ENCODE data around the gene ST6GAL1. TPM values are rescaled to one million over a fixed set of nuclear protein-coding genes. Genes with fewer than 3 reads are reported as not detected.

ST6GAL1 gene
- total and polyA plus RNA-seq, 4 experiments from 2014 or later: 165 to 232 (median 197) TPM

DNA sequence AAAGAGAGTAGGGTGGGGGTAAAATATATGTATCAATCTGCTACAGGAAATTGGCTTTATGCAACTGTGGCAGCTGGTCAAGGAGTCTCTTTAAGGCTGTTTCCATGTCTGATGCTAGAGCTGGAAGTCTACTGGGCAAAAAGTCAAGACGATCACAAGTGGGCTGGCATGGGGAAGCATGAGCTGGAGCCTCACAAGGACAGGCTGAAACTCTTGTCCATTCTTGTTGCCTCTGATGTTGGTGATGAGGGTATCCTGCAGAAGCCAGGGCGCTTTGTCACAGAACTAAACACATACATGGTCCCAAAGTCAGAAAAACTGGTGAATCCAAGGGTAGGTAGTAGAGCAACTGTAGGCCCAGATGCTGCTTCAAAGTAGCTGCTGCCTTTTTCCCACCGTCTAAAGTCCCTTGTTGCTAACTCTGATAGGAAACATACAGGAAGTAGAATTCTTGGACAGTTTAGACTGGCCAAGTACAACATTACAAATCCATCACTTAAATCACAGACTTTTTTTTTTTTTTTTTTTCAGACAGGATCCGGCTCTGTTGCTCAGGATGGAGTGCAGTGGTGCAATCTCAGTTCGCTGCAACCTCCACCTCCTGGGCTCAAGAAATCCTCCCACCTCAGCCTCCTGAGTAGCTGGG, 154.8 kb downstream of the ST6GAL1 start:
- Mint-ChIP-seq H3K27ac (peak overlapping the region in 1 of 7 donors; percentile 16), H3K36me3 (peaks cover 15 to 21% of the 10 kb centered on the region in 2 donors), H3K4me3 (no peak overlapping the region), H3K27me3 (no peaks in the 10 kb centered on the region), H3K4me1 (peaks cover 6 to 19% (median 10%) of the 10 kb centered on the region in 4 donors), H3K9me3 (peaks cover 3 to 40% (median 25%) of the 10 kb centered on the region in 8 donors)
- CTCF ChIA-PET (ENCODE audit: partially characterized antibody): interaction anchor here (1.3 to 1.8 kb wide), 4 partner anchors 28 to 236 kb away, joined by 3 to 6 read pairs (median 4); partner anchors contain the start of gene RPL39L
- no peak for DNase-seq
- peaks cover 14% of the 10 kb centered on the region for H3K4me1 ChIP-seq (ENCODE audit: insufficient read depth, low read length)
- no peaks in the 10 kb centered on the region for H3K9me3 ChIP-seq (ENCODE audit: control insufficient read depth in 1 of 2, low read length in 2 of 2)
- no peak overlapping the region for H3K4me3 ChIP-seq (ENCODE audit: low read length in 2 of 2)
- H3K27ac ChIP-seq (ENCODE audit: low read depth, low read length): no peak overlapping the region
- intact Hi-C loops (cut with micrococcal nuclease): no loop called here
- no peaks in the 10 kb centered on the region for H3K36me3 ChIP-seq (ENCODE audit: insufficient read depth, low read length)
- POLR2A ChIA-PET (ENCODE audit: partially characterized antibody): interaction anchor here (0.7 to 1.3 kb wide), 2 partner anchors 57 to 660 kb away, joined by 3 read pairs; no protein-coding TSS in a partner anchor
- no peaks in the 10 kb centered on the region for H3K27me3 ChIP-seq (ENCODE audit: insufficient read depth, low read length)

GRCh38 chr3:187085933-187086332, 155.6 kb downstream of the ST6GAL1 start:
- H3K27ac Mint-ChIP-seq: no peak overlapping the region
- no peak overlapping the region for H3K4me3 Mint-ChIP-seq
- intact Hi-C loops (cut with micrococcal nuclease): no loop called here
- Histone ChIP-seq H3K4me1 (ENCODE audit: insufficient read depth, low read length) (peaks cover 14% of the 10 kb centered on the region), H3K4me3 (ENCODE audit: low read length in 2 of 2) (no peak overlapping the region), H3K9me3 (ENCODE audit: control insufficient read depth in 1 of 2, low read length in 2 of 2) (no peaks in the 10 kb centered on the region), H3K27me3 (ENCODE audit: insufficient read depth, low read length) (no peaks in the 10 kb centered on the region), H3K27ac (ENCODE audit: low read depth, low read length) (no peak overlapping the region), H3K36me3 (ENCODE audit: insufficient read depth, low read length) (no peaks in the 10 kb centered on the region)
- peaks cover 3 to 46% (median 26%) of the 10 kb centered on the region in 8 donors for H3K9me3 Mint-ChIP-seq
- ChIA-PET CTCF (ENCODE audit: partially characterized antibody) (interaction anchor here (1.6 to 1.8 kb wide), 2 partner anchors 53 to 236 kb away, joined by 5 to 6 read pairs; partner anchors contain the start of gene RPL39L), POLR2A (ENCODE audit: partially characterized antibody) (interaction anchor here (0.7 kb wide), 1 partner anchor 660 kb away, joined by 3 read pairs; no protein-coding TSS in a partner anchor)
- peaks cover 15 to 26% of the 10 kb centered on the region in 2 donors for H3K36me3 Mint-ChIP-seq
- no peaks in the 10 kb centered on the region for H3K27me3 Mint-ChIP-seq
- peaks cover 6 to 19% (median 10%) of the 10 kb centered on the region in 4 donors for H3K4me1 Mint-ChIP-seq
- no peak for DNase-seq

DNA sequence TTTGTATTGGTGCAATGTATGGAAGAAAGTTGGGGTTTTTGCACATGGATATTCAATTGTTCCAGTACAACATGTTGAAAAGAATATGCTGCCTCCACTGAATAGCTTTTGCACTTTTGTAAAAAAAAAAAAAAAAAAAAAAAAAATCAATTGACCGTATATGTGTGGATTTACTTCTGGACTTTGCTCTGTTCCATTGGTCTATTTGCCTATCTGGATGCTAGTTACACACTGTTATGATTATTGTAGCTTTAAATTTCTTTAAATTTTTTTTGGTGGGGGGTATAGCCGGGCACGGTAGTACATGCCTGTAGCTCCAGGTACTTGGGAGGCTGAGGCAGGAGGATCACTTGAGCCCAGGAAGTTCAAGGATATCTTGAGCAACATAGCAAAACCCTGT, 156.5 kb downstream of the ST6GAL1 start:
- H3K27ac Mint-ChIP-seq: no peak overlapping the region
- intact Hi-C loops (cut with micrococcal nuclease): no loop called here
- no peak overlapping the region for H3K4me3 ChIP-seq (ENCODE audit: low read length in 2 of 2)

GRCh38 chr3:187088701-187089100, 158.4 kb downstream of the ST6GAL1 start:
- DNase-seq: no peak
- intact Hi-C loops (cut with micrococcal nuclease): no loop called here
- peaks cover 5 to 13% (median 10%) of the 10 kb centered on the region in 4 donors for H3K4me1 Mint-ChIP-seq
- H3K27me3 Mint-ChIP-seq: no peaks in the 10 kb centered on the region
- Histone ChIP-seq H3K36me3 (ENCODE audit: insufficient read depth, low read length) (no peaks in the 10 kb centered on the region), H3K27ac (ENCODE audit: low read depth, low read length) (no peak overlapping the region), H3K27me3 (ENCODE audit: insufficient read depth, low read length) (no peaks in the 10 kb centered on the region), H3K4me3 (ENCODE audit: low read length in 2 of 2) (no peak overlapping the region), H3K9me3 (ENCODE audit: control insufficient read depth in 1 of 2, low read length in 2 of 2) (peaks cover 0 to 4% of the 10 kb centered on the region in 2 donors), H3K4me1 (ENCODE audit: insufficient read depth, low read length) (peaks cover 14% of the 10 kb centered on the region)
- no peak overlapping the region for H3K4me3 Mint-ChIP-seq
- peaks cover 3 to 53% (median 31%) of the 10 kb centered on the region in 8 donors for H3K9me3 Mint-ChIP-seq
- no peak overlapping the region for H3K27ac Mint-ChIP-seq
- peaks cover 18 to 28% of the 10 kb centered on the region in 2 donors for H3K36me3 Mint-ChIP-seq
- CTCF ChIA-PET (ENCODE audit: partially characterized antibody): interaction anchor here (1.4 kb wide), 1 partner anchor 76 kb away, joined by 4 read pairs; no protein-coding TSS in a partner anchor
- POLR2A ChIA-PET (ENCODE audit: partially characterized antibody): no interaction called here

More for the DNA sequence above, 156.5 kb downstream of the ST6GAL1 start:
- DNase-seq: no peak
- CTCF ChIA-PET (ENCODE audit: partially characterized antibody): interaction anchor here (0.9 to 1.6 kb wide), 4 partner anchors 23 to 237 kb away, joined by 3 to 5 read pairs (median 4); partner anchors contain the start of gene RPL39L
- H3K27ac ChIP-seq (ENCODE audit: low read depth, low read length): no peak overlapping the region
- no peaks in the 10 kb centered on the region for H3K27me3 ChIP-seq (ENCODE audit: insufficient read depth, low read length)
- no peaks in the 10 kb centered on the region for H3K36me3 ChIP-seq (ENCODE audit: insufficient read depth, low read length)
- H3K4me1 ChIP-seq (ENCODE audit: insufficient read depth, low read length): peaks cover 14% of the 10 kb centered on the region
- H3K4me3 Mint-ChIP-seq: no peak overlapping the region
- POLR2A ChIA-PET (ENCODE audit: partially characterized antibody): interaction anchor here (0.6 kb wide), 1 partner anchor 8 kb away, joined by 3 read pairs; no protein-coding TSS in a partner anchor
- H3K4me1 Mint-ChIP-seq: peaks cover 6 to 19% (median 10%) of the 10 kb centered on the region in 4 donors
- H3K9me3 Mint-ChIP-seq: peaks cover 3 to 49% (median 26%) of the 10 kb centered on the region in 8 donors
- no peaks in the 10 kb centered on the region for H3K9me3 ChIP-seq (ENCODE audit: control insufficient read depth in 1 of 2, low read length in 2 of 2)
- peaks cover 17 to 28% of the 10 kb centered on the region in 2 donors for H3K36me3 Mint-ChIP-seq
- H3K27me3 Mint-ChIP-seq: no peaks in the 10 kb centered on the region

- no peak overlapping the region for H3K4me3 ChIP-seq (ENCODE audit: low read length in 2 of 2)
- Mint-ChIP-seq H3K27me3 (no peaks in the 10 kb centered on the region), H3K36me3 (peaks cover 13 to 21% of the 10 kb centered on the region in 2 donors), H3K4me1 (peaks cover 5 to 13% (median 8%) of the 10 kb centered on the region in 4 donors), H3K9me3 (peaks cover 0 to 34% (median 23%) of the 10 kb centered on the region in 8 donors), H3K4me3 (no peak overlapping the region), H3K27ac (no peak overlapping the region)
- ChIA-PET CTCF (ENCODE audit: partially characterized antibody) (interaction anchor here (0.8 to 1.6 kb wide), 5 partner anchors 8 to 74 kb away, joined by 3 to 5 read pairs (median 3); no protein-coding TSS in a partner anchor), POLR2A (ENCODE audit: partially characterized antibody) (interaction anchor here (0.5 to 1.0 kb wide), 2 partner anchors 9 to 48 kb away, joined by 3 read pairs; no protein-coding TSS in a partner anchor)
- intact Hi-C loops (cut with micrococcal nuclease): no loop called here
- no peaks in the 10 kb centered on the region for H3K36me3 ChIP-seq (ENCODE audit: insufficient read depth, low read length)
- H3K9me3 ChIP-seq (ENCODE audit: control insufficient read depth in 1 of 2, low read length in 2 of 2): peaks cover 0 to 5% of the 10 kb centered on the region in 2 donors
- no peak overlapping the region for H3K27ac ChIP-seq (ENCODE audit: low read depth, low read length)
- no peak for DNase-seq
- no peaks in the 10 kb centered on the region for H3K4me1 ChIP-seq (ENCODE audit: insufficient read depth, low read length)
- H3K27me3 ChIP-seq (ENCODE audit: insufficient read depth, low read length): no peaks in the 10 kb centered on the region
Measured at GRCh38 chr3:187093320-187093719, 163.0 kb downstream of the ST6GAL1 start.

- CTCF ChIA-PET (ENCODE audit: partially characterized antibody): no interaction called here
- Mint-ChIP-seq H3K9me3 (peaks cover 0 to 9% (median 3%) of the 10 kb centered on the region in 8 donors), H3K36me3 (peaks cover 2 to 4% of the 10 kb centered on the region in 2 donors), H3K4me1 (peaks cover 26 to 28% (median 28%) of the 10 kb centered on the region in 4 donors), H3K4me3 (no peak overlapping the region), H3K27me3 (no peaks in the 10 kb centered on the region), H3K27ac (peak overlapping the region in 1 of 7 donors; percentile 39)
- DNase-seq: no peak
- Histone ChIP-seq H3K27me3 (ENCODE audit: insufficient read depth, low read length) (no peaks in the 10 kb centered on the region), H3K36me3 (ENCODE audit: insufficient read depth, low read length) (no peaks in the 10 kb centered on the region), H3K4me3 (ENCODE audit: low read length in 2 of 2) (no peak overlapping the region), H3K4me1 (ENCODE audit: insufficient read depth, low read length) (peaks cover 23% of the 10 kb centered on the region), H3K27ac (ENCODE audit: low read depth, low read length) (no peak overlapping the region), H3K9me3 (ENCODE audit: control insufficient read depth in 1 of 2, low read length in 2 of 2) (no peaks in the 10 kb centered on the region)
- intact Hi-C loops (cut with micrococcal nuclease): no loop called here
- POLR2A ChIA-PET (ENCODE audit: partially characterized antibody): no interaction called here
Measured at GRCh38 chr3:187098923-187099512, 168.7 kb downstream of the ST6GAL1 start.

Measured in CD4-positive, alpha-beta memory T cell (primary cell).